ENCODE data around the gene RNASE13. TPM values are rescaled to one million over a fixed set of nuclear protein-coding genes. Genes with fewer than 3 reads are reported as not detected.

Gene RNASE13
- total RNA-seq, 1 experiment from 2014 or later: not detected

- Mint-ChIP-seq H3K27ac (no peak overlapping the region), H3K36me3 (ENCODE audit: insufficient read depth in 1 of 3, low read depth in 3 of 3) (peaks cover 14 to 24% (median 22%) of the 10 kb centered on the region in 3 experiments; a peak in 5 of 7 replicates), H3K4me1 (peaks cover 17 to 19% of the 10 kb centered on the region in 2 experiments), H3K27me3 (ENCODE audit: low read depth) (no peaks in the 10 kb centered on the region; the same call in 1 of the 2 replicates), H3K4me3 (no peak overlapping the region), H3K9me3 (no peaks in the 10 kb centered on the region)
- H2AFZ ChIP-seq (ENCODE audit: low read length): no peak overlapping the region
- H2AK5ac ChIP-seq (ENCODE audit: insufficient read length, low read length): no peak overlapping the region
- H3K4ac ChIP-seq (ENCODE audit: low read depth, low read length): no peak overlapping the region
- no peaks in the 10 kb centered on the region for H3K23me2 ChIP-seq (ENCODE audit: insufficient read length, low read depth, low read length, poor library complexity, severe bottlenecking)
- H3K79me2 ChIP-seq (ENCODE audit: insufficient read depth, low read length): no peaks in the 10 kb centered on the region
- no peaks in the 10 kb centered on the region for H4K20me1 ChIP-seq (ENCODE audit: control insufficient read depth, insufficient read depth, insufficient read length)
- H4K91ac ChIP-seq (ENCODE audit: insufficient read length, low read depth, low read length): no peak overlapping the region
- no peak overlapping the region for H2BK12ac ChIP-seq (ENCODE audit: insufficient read length, low read depth, low read length)
- H3K27me3 ChIP-seq (ENCODE audit: insufficient read depth, low read length): no peaks in the 10 kb centered on the region
- no peak overlapping the region for H2BK15ac ChIP-seq (ENCODE audit: low read depth, low read length)
- DNase-seq: no peak
- no peak overlapping the region for H3K27ac ChIP-seq (ENCODE audit: insufficient read length, low read depth, low read length)
- H3K4me1 ChIP-seq (ENCODE audit: insufficient read depth, low read length): no peaks in the 10 kb centered on the region
- H4K5ac ChIP-seq (ENCODE audit: insufficient read length, low read depth, low read length): no peak overlapping the region
- no peak overlapping the region for H3K23ac ChIP-seq (ENCODE audit: insufficient read length, low read depth, low read length)
- no peak overlapping the region for H2BK120ac ChIP-seq (ENCODE audit: low read depth, low read length, poor library complexity, severe bottlenecking)
- no peaks in the 10 kb centered on the region for H3K79me1 ChIP-seq (ENCODE audit: insufficient read depth, low read depth, low read length, poor library complexity, severe bottlenecking)
- no CpG with 5 or more reads among the region's 4 CpGs for WGBS (ENCODE audit: extremely low coverage, insufficient read length, low lambda C conversion rate)
- no peak overlapping the region for H3T11ph ChIP-seq (ENCODE audit: low read length)
- no peak overlapping the region for H3K56ac ChIP-seq (ENCODE audit: insufficient read length, low read depth, low read length)
- H3K4me2 ChIP-seq (ENCODE audit: insufficient read depth, insufficient read length, low read length): no peak overlapping the region
- TF ChIP-seq CTCF (conservative IDR thresholded peaks at IDR 0.05): no peak
- no peak overlapping the region for H3K9ac ChIP-seq (ENCODE audit: extremely low read depth, insufficient read length, low read length)
- no peak overlapping the region for H3K18ac ChIP-seq (ENCODE audit: insufficient read length, low read depth, low read length)
- H2BK20ac ChIP-seq (ENCODE audit: low read depth, low read length, poor library complexity, severe bottlenecking): no peak overlapping the region
- no peaks in the 10 kb centered on the region for H3K9me3 ChIP-seq (ENCODE audit: control insufficient read depth, low read depth, low read length)
- H3K14ac ChIP-seq (ENCODE audit: insufficient read depth, low read length): no peak overlapping the region
- no peak overlapping the region for H4K8ac ChIP-seq (replicated peaks; ENCODE audit: insufficient read length, low read depth, low read length)
- H2BK5ac ChIP-seq (ENCODE audit: insufficient read length, low read length): no peak overlapping the region
Observed at GRCh38 chr14:20999591-20999990, 35.0 kb downstream of the RNASE13 start.
